Astrocyte of the spinal cord (primary cell): ENCODE results near the gene HOMER1.

ENCODE experiments used
- DNase-seq: peaks from one replicate; pipeline ENCODE4 v3.0.0; 2011; ENCODE audit warnings: low read depth, low spot score
- H3K4me3 ChIP-seq: 2 replicates; pipeline ENCODE4 v1.5.1; 2011; ENCODE audit warnings: low read depth, mild to moderate bottlenecking, low read length, moderate library complexity
- in situ Hi-C: cut with HindIII; loops from 2 replicates; pipeline ENCODE4 v1.10.0; 2017; ENCODE audit warnings: low sequenced_read_pairs
- TF ChIP-seq, protein P1 (sequence below): IDR thresholded peaks from 2 replicates; pipeline ENCODE4 v1.5.1; 2012; ENCODE audit warnings: low read depth, mild to moderate bottlenecking, low read length, inconsistent platforms

Gene HOMER1

DNA sequence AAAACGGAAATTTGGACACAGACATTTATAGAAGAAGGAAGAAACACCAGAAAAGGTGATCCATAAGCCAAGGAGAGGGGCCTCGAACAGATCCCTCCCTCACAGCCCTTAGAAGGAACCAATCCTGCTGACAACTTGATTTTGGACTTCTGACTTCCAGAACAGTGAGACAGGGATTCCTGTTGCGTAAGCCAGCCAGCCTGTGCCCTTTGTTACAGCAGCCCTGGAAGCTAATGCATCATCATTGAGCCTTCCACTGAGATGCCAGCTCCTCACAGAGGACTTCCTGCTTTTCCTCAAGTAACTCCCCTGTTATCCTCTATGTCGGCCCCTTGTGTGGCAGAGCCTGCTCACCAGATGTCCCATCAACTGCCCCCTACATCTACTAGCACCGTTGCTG, 183.9 kb downstream of the HOMER1 start:
- TF ChIP-seq, protein P1, sequence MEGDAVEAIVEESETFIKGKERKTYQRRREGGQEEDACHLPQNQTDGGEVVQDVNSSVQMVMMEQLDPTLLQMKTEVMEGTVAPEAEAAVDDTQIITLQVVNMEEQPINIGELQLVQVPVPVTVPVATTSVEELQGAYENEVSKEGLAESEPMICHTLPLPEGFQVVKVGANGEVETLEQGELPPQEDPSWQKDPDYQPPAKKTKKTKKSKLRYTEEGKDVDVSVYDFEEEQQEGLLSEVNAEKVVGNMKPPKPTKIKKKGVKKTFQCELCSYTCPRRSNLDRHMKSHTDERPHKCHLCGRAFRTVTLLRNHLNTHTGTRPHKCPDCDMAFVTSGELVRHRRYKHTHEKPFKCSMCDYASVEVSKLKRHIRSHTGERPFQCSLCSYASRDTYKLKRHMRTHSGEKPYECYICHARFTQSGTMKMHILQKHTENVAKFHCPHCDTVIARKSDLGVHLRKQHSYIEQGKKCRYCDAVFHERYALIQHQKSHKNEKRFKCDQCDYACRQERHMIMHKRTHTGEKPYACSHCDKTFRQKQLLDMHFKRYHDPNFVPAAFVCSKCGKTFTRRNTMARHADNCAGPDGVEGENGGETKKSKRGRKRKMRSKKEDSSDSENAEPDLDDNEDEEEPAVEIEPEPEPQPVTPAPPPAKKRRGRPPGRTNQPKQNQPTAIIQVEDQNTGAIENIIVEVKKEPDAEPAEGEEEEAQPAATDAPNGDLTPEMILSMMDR, result no peak
- DNase-seq, result no peak
- in situ Hi-C loops, result no loop called here
- no peak overlapping the region for H3K4me3 ChIP-seq

DNA sequence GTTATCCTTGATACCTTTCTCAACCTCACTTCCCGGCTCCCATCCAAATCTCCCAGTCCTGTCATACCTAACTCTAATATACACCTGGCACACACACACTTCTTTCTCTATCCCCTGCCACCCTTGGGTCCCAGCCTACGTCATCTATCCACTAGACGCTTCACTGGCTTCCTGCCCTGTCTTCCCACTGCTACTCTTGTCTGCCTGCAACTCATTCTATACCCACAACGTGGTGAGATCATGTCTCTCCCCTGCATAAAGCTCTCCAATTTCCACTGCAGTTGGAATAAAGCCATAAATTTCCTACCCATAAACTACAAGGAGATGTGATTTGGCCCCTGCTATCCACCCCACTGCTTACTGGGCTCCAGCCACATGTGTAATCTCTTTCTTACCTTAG, 184.5 kb downstream of the HOMER1 start:
- H3K4me3 ChIP-seq, result no peak overlapping the region
- in situ Hi-C loops, result no loop called here
- TF ChIP-seq, protein P1, result no peak
- DNase-seq, result no peak
